ENCODE results near the gene ASIC3.

The ASIC3 gene

GRCh38 chr7:151099486-151100211, 51.3 kb downstream of the ASIC3 start:
- Histone ChIP-seq H3K4me3 (ENCODE audit: low read length) (no peak overlapping the region), H3K27me3 (ENCODE audit: insufficient read depth, low read length) (no peaks in the 10 kb centered on the region), H3K9me3 (ENCODE audit: low read length) (no peaks in the 10 kb centered on the region), H2AFZ (ENCODE audit: low read depth, low read length) (no peak overlapping the region), H3K4me1 (ENCODE audit: insufficient read depth, low read length) (no peaks in the 10 kb centered on the region), H3K36me3 (ENCODE audit: insufficient read depth, low read length) (peaks cover 10% of the 10 kb centered on the region)

DNA sequence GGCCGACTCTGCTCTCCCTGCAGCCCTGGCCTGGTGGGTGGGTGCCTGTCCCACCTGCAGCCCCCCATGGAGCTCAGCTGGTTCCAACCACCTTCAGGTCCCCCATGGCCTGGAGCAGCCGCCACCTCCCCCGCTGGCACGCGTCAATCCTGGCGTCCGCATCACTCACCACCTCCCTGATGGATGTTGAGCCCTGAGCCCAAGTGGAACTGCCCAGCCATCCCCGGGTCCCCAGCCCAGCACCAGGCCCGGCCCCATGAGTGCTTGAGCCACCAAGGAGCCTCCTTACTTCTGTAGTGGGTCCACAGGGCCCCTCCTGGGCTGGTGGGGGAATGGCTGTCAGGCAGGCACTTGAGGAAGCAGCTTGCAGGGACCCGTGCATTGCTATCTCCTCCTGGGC, 52.6 kb downstream of the ASIC3 start:
- Histone ChIP-seq H3K4me1 (ENCODE audit: insufficient read depth, low read length) (no peaks in the 10 kb centered on the region), H3K27me3 (ENCODE audit: insufficient read depth, low read length) (no peaks in the 10 kb centered on the region), H3K36me3 (ENCODE audit: insufficient read depth, low read length) (peaks cover 10% of the 10 kb centered on the region), H3K4me3 (ENCODE audit: low read length) (no peak overlapping the region), H3K9me3 (ENCODE audit: low read length) (no peaks in the 10 kb centered on the region), H2AFZ (ENCODE audit: low read depth, low read length) (no peak overlapping the region)

DNA sequence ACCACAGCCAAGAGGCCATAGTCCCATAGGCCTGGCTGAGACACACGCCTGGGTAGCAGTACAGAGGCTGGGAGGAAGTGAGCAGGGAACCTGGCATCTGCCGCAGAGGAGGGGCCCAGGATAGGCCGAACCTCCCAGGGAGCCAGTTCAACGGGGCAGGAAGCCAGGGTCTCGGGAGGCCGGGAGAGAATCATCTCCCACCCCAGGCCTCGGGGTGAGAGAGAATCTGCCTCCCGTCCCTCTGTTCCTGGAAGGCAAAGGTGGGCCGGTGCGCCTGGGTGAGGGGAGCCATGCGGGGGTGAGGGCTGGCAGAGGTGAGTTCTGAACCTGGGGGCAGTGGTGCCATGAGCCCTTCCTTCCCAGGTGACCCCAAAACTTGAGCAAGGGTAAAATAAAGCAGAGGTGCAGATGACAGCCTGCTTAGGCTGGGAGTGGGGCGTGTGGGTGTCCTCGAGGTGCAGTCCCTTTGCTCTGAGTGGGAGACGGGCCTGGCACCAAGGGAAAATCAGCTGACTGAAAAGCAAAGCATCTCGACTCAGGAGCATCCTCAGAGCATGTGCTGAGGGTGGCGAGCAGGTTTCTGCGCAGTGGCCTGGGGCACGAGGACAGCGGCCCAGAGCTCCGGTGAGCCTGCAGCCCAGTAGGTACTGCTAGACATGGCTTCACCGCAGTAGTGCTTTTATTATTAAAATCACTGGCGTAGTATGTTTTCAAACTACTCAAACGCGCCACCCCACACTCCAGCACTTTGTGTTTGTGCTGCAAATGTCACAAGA, 53.5 kb downstream of the ASIC3 start:
- Histone ChIP-seq H3K36me3 (ENCODE audit: insufficient read depth, low read length) (peaks cover 8% of the 10 kb centered on the region), H3K9me3 (ENCODE audit: low read length) (no peaks in the 10 kb centered on the region), H2AFZ (ENCODE audit: low read depth, low read length) (no peak overlapping the region), H3K4me3 (ENCODE audit: low read length) (no peak overlapping the region), H3K4me1 (ENCODE audit: insufficient read depth, low read length) (no peaks in the 10 kb centered on the region), H3K27me3 (ENCODE audit: insufficient read depth, low read length) (no peaks in the 10 kb centered on the region)
